Measurements from ENCODE around the gene SERPINB13. TPM values are rescaled to one million over a fixed set of nuclear protein-coding genes. Genes with fewer than 3 reads are reported as not detected.

SERPINB13 gene
- total RNA-seq, 4 donors from 2014 or later, result 1.4 TPM; not detected in 3

DNA sequence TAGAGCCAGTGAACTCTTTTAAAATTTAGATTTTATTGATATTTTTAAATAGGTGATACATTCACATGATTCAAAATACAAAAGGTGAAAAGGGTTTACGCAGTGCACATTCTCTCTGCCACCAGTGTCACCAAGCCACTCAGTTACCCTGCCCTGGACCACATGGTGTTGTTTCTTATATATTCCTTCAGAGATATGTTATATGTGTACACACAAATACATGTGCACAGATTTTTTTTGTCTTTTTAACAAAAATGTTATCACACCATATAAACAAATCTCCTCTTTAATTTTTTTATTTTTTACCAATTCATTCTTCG, 30.7 kb downstream of the SERPINB13 start:
- in situ Hi-C loops (cut with MboI; ENCODE audit: low pct_ligation_motif_present in 1 of 4, low pct_unique_long_range_greater_than_20kb in 1 of 4, low sequenced_read_pairs in 3 of 4), result no loop called here
- Histone ChIP-seq H3K4me1 (peaks cover 0 to 4% (median 0%) of the 10 kb centered on the region in 4 donors), H3K27ac (no peak overlapping the region), H3K36me3 (no peaks in the 10 kb centered on the region), H3K27me3 (no peaks in the 10 kb centered on the region), H3K9me3 (peaks cover 0 to 7% of the 10 kb centered on the region in 2 donors), H3K4me3 (no peak overlapping the region)
- intact Hi-C loops (cut with DNase I; ENCODE audit: low total_unique reads), result no loop called here
- TF ChIP-seq POLR2A (IDR thresholded peaks at IDR 0.05) (no peak), CTCF (IDR thresholded peaks at IDR 0.05) (no peak), EP300 (IDR thresholded peaks at IDR 0.05; ENCODE audit: low read depth) (no peak), POLR2AphosphoS5 (IDR thresholded peaks at IDR 0.05) (no peak)
- 63 to 72% methylated on average over 2 of the region's 2 CpGs for WGBS, 2 donors (ENCODE audit: low coverage in 1 of 2)
- DNase-seq, result no peak

- H3K27me3 ChIP-seq, result no peaks in the 10 kb centered on the region
- in situ Hi-C loops (cut with MboI; ENCODE audit: low pct_ligation_motif_present in 1 of 4, low pct_unique_long_range_greater_than_20kb in 1 of 4, low sequenced_read_pairs in 3 of 4) (no loop called here), intact Hi-C loops (cut with DNase I; ENCODE audit: low total_unique reads) (no loop called here)
- DNase-seq, result no peak
- H3K4me3 ChIP-seq, result no peak overlapping the region
- no peaks in the 10 kb centered on the region for H3K36me3 ChIP-seq
- WGBS, 2 donors (ENCODE audit: low coverage in 1 of 2), result 60 to 91% methylated on average over 1 to 3 of the region's 3 CpGs
- no peak overlapping the region for H3K27ac ChIP-seq
- no peak for TF ChIP-seq CTCF (IDR thresholded peaks at IDR 0.05)
- no peak for TF ChIP-seq POLR2A (IDR thresholded peaks at IDR 0.05)
- no peak for TF ChIP-seq POLR2AphosphoS5 (IDR thresholded peaks at IDR 0.05)
- TF ChIP-seq EP300 (IDR thresholded peaks at IDR 0.05; ENCODE audit: low read depth), result no peak
- H3K4me1 ChIP-seq, result peaks cover 0 to 4% (median 0%) of the 10 kb centered on the region in 4 donors
- peaks cover 0 to 8% of the 10 kb centered on the region in 2 donors for H3K9me3 ChIP-seq
These were observed 32.5 kb downstream of the SERPINB13 start for GRCh38 chr18:63619661-63620060.

- Histone ChIP-seq H3K4me3 (no peak overlapping the region), H3K27ac (no peak overlapping the region), H3K9me3 (peaks cover 7 to 11% of the 10 kb centered on the region in 2 donors), H3K4me1 (no peaks in the 10 kb centered on the region), H3K36me3 (no peaks in the 10 kb centered on the region), H3K27me3 (no peaks in the 10 kb centered on the region)
- DNase-seq, result no peak
- 90% methylated on average over 3 of the region's 3 CpGs; no CpG with 5 or more reads in 1 of the 2 donors for WGBS, 2 donors (ENCODE audit: low coverage in 1 of 2)
- intact Hi-C loops (cut with DNase I; ENCODE audit: low total_unique reads), result no loop called here
- TF ChIP-seq CTCF (IDR thresholded peaks at IDR 0.05) (no peak), POLR2AphosphoS5 (IDR thresholded peaks at IDR 0.05) (no peak)
- in situ Hi-C loops (cut with MboI; ENCODE audit: low pct_ligation_motif_present in 1 of 4, low pct_unique_long_range_greater_than_20kb in 1 of 4, low sequenced_read_pairs in 3 of 4), result no loop called here
These were observed 37.7 kb downstream of the SERPINB13 start for GRCh38 chr18:63624863-63625262.

DNA sequence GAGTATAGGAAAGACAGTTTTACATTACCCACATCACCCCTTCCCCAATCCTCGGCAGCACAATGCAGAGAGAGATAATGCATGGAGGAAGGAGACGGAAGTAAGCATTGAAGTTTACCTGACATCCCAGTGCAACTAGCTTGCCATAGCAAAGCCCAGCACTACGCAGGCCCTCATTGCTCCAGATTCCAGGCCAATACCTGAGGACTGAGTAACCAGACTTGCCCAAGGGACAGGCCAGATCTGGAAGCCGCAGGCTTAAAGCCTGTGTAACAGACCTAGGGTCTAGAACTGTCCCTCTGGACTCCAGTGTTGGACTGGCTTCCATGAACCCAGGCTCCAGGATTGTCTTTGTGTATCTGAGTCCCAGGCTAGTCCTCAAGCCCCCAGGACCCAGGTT, 39.3 kb downstream of the SERPINB13 start:
- Histone ChIP-seq H3K36me3 (no peaks in the 10 kb centered on the region), H3K4me3 (no peak overlapping the region), H3K4me1 (no peaks in the 10 kb centered on the region), H3K27ac (no peak overlapping the region), H3K9me3 (peaks cover 4 to 7% of the 10 kb centered on the region in 2 donors), H3K27me3 (no peaks in the 10 kb centered on the region)
- 72 to 90% methylated on average over 3 to 4 of the region's 4 CpGs for WGBS, 2 donors (ENCODE audit: low coverage in 1 of 2)
- TF ChIP-seq POLR2A (IDR thresholded peaks at IDR 0.05) (no peak), CTCF (IDR thresholded peaks at IDR 0.05) (no peak), EP300 (IDR thresholded peaks at IDR 0.05; ENCODE audit: low read depth) (no peak), POLR2AphosphoS5 (IDR thresholded peaks at IDR 0.05) (no peak)
- in situ Hi-C loops (cut with MboI; ENCODE audit: low pct_ligation_motif_present in 1 of 4, low pct_unique_long_range_greater_than_20kb in 1 of 4, low sequenced_read_pairs in 3 of 4) (no loop called here), intact Hi-C loops (cut with DNase I; ENCODE audit: low total_unique reads) (no loop called here)
- DNase-seq, result no peak

Measured in transverse colon (tissue), 4 donors.